Anterior cingulate cortex (tissue), 58 donors: ENCODE measurements around the gene KDM4B.
"Not testable (repeated sequence)": the region's sequence is repeated elsewhere in the genome, so short reads cannot be mapped to it uniquely, and the experiment has no call there.

Source experiments
- DNase-seq, 58 donors: peaks; one replicate each; lab custom pipeline; 2025; lab: John Stamatoyannopoulos, UW

KDM4B gene

GRCh38 chr19:4968462-4969291 is at the start of gene KDM4B:
KDM4B (plus strand) TSS chr19:4969113; CDS start chr19:5032891, 63,778 bp downstream.
- peak; percentile 88 to 100 (median 99) for DNase-seq

DNA sequence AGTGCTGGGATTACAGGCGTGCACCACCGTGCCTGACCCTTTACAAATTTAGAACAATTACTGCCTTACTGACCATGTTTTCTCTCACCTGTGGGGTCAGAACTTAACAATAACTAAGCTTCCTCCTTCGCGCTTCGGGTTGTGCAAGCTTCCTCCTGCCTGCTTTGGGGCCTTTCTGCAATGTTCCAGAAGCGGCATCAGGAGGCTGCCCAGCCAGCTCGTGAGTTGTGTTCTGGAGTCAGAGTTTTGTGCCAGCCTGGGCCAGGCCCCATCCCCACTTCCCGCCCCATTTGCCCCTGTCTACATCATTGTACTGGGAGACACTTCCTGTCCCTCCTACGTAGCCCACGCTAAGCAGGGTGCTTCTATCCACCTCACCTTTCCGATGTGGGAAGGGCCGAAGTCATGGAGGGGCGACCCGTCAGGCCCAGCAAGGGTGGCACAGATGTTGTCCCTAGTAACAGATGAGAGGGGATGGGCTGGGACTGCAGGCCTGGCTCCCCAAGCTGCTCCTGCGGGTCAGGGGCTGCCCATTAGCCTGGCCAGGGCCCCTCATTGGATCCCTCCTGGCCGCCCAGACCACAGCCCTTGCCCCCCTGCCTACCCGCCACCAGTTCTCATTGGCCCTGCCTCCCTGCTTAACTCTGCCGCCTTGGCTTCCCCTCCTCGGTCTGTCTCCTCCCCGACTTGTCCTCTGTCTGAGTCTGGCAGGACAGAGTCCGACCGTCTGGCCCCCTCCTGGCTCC is 46.2 kb upstream of the KDM4B start:
- DNase-seq, result peak in 2 of 58 donors; percentile 17 to 44

DNA sequence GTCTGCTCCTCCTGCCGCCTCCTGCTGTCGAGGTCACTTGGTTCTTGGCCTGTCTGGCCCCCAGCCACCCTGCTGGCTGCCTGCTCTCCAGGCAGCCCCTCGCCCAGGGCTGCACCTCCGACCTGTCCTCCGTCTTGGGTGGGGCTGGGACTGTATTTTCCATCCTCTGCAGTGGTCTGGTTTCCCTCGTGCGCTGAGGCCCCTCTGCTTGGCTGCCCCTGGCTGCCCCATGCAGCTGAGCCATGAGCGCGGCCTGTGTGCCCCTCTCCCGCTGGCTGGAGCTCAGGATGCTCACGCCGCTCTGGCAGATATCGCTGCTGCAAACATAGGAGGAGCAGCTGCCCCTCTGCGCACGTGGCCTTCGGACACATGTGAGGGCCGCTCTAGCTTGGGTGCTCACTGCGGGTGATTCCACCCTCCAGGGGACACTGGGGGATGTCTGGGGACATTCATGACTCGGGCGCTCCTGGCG is 45.6 kb upstream of the KDM4B start:
- no peak for DNase-seq

- DNase-seq, result peak in 3 of 58 donors; percentile 8 to 32 (median 8)
Observed at GRCh38 chr19:4929186-4929585, 39.7 kb upstream of the KDM4B start.

GRCh38 chr19:4930664-4931063 is 38.2 kb upstream of the KDM4B start:
- no peak for DNase-seq

GRCh38 chr19:4932711-4933110 is 36.2 kb upstream of the KDM4B start:
- DNase-seq, result no peak

DNA sequence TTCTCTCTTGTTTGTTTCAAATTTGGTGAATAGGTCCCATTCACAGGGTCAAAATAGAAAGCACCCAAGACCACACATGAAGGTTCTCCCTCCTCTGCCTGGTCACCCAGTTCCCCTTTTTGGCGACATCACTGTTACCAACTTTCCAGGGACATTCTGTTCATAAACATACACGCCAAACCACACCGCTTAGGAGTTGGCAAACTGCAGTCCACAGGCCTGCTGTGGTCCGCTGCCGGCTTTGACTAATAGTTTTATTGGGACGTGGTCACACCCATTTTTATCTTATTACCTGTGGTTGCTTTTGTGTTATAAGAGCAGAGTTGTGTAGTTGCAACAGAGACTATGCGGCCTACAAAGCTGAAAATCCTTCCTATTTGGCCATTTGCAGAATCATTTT is 35.4 kb upstream of the KDM4B start:
- DNase-seq, result peak in 2 of 58 donors; percentile 11 to 28

DNA sequence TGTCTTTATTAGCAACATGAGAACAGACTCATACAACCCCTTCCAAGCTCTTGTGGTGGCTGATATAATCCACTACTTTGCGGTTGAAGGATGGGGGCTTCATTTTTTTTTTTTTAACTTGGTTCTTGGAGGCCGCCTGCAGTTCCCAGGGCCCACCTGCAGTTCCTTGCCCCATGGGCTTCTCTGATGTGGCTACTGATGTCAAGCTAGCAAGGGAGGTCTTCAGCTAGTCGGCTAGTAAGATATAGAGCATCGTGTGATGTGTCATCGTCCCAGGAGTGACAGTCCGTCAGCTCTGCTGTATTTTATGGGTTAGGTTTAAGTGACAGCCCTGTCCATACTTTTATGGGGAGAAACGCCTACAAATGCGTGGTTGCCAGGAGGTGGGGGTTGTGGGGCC is 33.5 kb upstream of the KDM4B start:
- no peak for DNase-seq

- DNase-seq, result no peak
Observed at GRCh38 chr19:4937060-4937459, 31.9 kb upstream of the KDM4B start.

DNA sequence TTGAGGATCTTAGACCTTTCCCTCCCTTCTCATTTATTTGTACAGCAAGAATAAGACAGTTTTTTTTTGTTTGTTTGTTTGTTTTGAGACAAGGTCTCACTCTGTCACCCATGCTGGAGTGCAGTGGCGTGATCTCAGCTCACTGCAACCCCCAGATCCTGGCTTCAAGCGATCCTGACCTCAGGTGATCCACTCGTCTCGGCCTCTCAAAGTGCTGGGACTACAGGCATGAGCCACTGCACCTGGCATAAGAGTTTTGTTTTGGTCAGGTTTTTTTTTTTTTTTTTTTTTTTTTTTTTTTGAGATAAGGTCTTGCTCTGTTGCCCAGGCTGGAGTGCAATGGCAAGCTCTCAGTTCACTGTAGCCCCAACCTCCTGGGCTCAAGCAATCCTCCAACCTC is 30.5 kb upstream of the KDM4B start:
- DNase-seq, result not testable (repeated sequence)

GRCh38 chr19:4939466-4939865 is 29.4 kb upstream of the KDM4B start:
- DNase-seq, result no peak

- not testable (repeated sequence) for DNase-seq
Observed at GRCh38 chr19:4941638-4942169, 27.2 kb upstream of the KDM4B start.

DNA sequence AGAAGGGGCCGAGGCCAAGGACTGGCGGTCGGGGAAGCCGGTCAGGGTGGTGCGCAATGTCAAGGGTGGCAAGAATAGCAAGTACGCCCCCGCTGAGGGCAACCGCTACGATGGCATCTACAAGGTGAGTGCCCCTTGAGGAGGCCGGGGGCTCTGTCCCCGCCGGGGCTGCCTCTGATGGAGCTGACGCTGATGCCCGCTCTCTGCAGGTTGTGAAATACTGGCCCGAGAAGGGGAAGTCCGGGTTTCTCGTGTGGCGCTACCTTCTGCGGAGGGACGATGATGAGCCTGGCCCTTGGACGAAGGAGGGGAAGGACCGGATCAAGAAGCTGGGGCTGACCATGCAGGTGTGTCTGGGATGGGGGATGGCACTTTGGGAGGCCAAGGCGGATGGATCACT is 18.3 kb upstream of the KDM4B start:
- DNase-seq, result not testable (repeated sequence)

- no peak for DNase-seq
Observed at GRCh38 chr19:4951656-4952055, 17.3 kb upstream of the KDM4B start.

- DNase-seq, result no peak
Observed at GRCh38 chr19:4952945-4953344, 16.0 kb upstream of the KDM4B start.

- DNase-seq, result not testable (repeated sequence)
Observed at GRCh38 chr19:4954320-4955149, 14.4 kb upstream of the KDM4B start.

- DNase-seq, result no peak
Observed at GRCh38 chr19:4955274-4955673, 13.6 kb upstream of the KDM4B start.

DNA sequence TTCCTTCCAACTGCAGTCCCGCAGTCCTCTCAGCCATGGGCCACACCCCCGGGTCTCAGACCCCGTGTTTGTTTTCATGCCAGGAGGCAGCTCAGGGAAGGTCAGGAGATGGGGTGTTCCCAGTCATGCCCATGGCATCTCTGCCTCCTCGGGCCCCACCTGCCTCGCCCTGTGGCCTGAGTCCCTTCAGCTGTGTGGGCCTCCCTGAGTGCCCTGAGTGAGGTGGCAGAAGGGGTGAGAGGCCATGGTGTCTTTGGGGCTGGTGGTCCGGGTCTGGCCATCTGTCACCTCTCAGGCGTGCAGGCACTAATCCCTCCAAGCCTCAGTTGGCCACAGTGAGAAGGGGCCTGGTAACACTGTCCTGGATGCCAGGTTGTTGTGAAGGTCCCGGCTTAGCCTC is 10.9 kb upstream of the KDM4B start:
- DNase-seq, result no peak

GRCh38 chr19:4962085-4962619 is 6.8 kb upstream of the KDM4B start:
- no peak for DNase-seq

DNA sequence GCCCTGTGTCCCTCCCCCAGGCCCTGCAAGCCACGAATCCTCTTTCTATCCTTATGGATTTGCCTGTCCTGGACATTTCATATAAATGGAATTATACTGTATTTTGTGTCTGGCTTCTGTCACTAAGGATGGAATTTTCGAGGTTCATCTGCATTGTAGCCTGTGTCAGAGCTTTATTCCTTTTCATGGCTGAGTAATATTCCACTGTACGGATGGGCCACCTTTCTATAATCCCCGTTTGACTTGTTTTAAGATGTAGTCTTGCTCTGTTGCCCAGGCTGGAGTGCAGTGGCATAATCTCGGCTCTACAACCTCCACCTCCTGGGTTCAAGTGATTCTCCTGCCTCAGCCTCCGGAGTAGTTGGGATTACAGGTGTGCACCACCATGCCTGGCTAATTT is 3.9 kb upstream of the KDM4B start:
- no peak for DNase-seq
